ENCODE data around the gene MIOX.

DNA sequence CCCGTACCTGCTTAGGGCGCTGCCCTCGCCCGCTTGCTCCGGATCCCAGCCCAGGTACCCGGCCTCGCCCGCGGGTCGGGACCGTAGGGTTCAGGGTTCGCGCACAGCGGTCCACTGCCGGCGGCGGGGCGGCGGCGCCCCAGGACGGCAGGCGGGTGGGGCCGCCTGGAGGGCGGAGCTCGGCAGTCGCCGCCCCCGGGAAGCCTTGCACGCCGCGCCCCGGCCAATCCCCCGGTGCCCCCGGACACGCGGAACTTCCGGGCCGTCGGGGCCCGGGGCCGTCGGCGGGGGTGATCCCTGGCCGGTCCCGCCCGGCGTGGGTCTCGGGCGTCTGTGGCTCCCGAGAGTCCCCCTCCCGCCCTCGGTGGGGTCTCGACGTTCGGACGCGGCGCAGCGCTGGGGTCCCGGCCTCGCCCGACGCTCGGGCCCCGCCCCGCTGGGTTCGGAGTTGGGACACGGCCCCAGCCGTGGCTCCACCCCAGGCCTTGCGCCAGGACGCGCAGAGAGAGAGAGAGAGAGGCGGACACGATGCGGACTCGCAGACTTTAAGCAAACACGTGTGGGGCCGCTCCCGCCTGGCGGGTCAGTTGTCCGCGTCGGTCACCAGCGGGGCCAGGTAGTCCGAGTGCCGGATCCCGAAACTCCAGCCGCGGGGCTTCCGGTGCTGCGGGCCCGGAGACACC, 43.4 kb downstream of the MIOX start, which contains the start of gene TYMP:
- TF ChIP-seq, protein P1, sequence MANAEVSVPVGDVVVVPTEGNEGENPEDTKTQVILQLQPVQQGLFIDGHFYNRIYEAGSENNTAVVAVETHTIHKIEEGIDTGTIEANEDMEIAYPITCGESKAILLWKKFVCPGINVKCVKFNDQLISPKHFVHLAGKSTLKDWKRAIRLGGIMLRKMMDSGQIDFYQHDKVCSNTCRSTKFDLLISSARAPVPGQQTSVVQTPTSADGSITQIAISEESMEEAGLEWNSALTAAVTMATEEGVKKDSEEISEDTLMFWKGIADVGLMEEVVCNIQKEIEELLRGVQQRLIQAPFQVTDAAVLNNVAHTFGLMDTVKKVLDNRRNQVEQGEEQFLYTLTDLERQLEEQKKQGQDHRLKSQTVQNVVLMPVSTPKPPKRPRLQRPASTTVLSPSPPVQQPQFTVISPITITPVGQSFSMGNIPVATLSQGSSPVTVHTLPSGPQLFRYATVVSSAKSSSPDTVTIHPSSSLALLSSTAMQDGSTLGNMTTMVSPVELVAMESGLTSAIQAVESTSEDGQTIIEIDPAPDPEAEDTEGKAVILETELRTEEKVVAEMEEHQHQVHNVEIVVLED (CRISPR knock-in tag; IDR thresholded peaks at IDR 0.05): no peak
- TF ChIP-seq SRF (CRISPR knock-in tag; IDR thresholded peaks at IDR 0.05) (no peak), GABPA (tag; conservative IDR thresholded peaks at IDR 0.05; ENCODE audit: low read depth) (no peak), ZNF24 (IDR thresholded peaks at IDR 0.05) (no peak), ZNF274 (IDR thresholded peaks at IDR 0.05; ENCODE audit: borderline replicate concordance, low read depth, low read length) (no peak), MAZ (CRISPR knock-in tag; conservative IDR thresholded peaks at IDR 0.05 in 1 of 2, IDR thresholded peaks at IDR 0.05 in 1 of 2) (no peak), JUNB (CRISPR knock-in tag; conservative IDR thresholded peaks at IDR 0.05) (no peak), BRD4 (IDR thresholded peaks at IDR 0.05) (no peak), GATAD2B (IDR thresholded peaks at IDR 0.05; ENCODE audit: borderline replicate concordance) (no peak)
- TF ChIP-seq, protein P2, sequence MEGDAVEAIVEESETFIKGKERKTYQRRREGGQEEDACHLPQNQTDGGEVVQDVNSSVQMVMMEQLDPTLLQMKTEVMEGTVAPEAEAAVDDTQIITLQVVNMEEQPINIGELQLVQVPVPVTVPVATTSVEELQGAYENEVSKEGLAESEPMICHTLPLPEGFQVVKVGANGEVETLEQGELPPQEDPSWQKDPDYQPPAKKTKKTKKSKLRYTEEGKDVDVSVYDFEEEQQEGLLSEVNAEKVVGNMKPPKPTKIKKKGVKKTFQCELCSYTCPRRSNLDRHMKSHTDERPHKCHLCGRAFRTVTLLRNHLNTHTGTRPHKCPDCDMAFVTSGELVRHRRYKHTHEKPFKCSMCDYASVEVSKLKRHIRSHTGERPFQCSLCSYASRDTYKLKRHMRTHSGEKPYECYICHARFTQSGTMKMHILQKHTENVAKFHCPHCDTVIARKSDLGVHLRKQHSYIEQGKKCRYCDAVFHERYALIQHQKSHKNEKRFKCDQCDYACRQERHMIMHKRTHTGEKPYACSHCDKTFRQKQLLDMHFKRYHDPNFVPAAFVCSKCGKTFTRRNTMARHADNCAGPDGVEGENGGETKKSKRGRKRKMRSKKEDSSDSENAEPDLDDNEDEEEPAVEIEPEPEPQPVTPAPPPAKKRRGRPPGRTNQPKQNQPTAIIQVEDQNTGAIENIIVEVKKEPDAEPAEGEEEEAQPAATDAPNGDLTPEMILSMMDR (IDR thresholded peaks at IDR 0.05 in 2 of 3, conservative IDR thresholded peaks at IDR 0.05 in 1 of 3; ENCODE audit: insufficient read depth in 2 of 3, low read depth in 1 of 3, low read length in 3 of 3): no peak
- TF ChIP-seq, protein P3, sequence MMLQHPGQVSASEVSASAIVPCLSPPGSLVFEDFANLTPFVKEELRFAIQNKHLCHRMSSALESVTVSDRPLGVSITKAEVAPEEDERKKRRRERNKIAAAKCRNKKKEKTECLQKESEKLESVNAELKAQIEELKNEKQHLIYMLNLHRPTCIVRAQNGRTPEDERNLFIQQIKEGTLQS (IDR thresholded peaks at IDR 0.05): no peak
- TF ChIP-seq, protein P3 (CRISPR knock-in tag; conservative IDR thresholded peaks at IDR 0.05): no peak
